C4-2B (cell line): ENCODE measurements around the gene SREBF1.

Source experiments
- H3K27ac ChIP-seq: fragments of 450-650 bp; 2 replicates; pipeline ENCODE4 v1.5.1; 2017
- CTCF ChIP-seq: fragments of 450-650 bp; conservative IDR thresholded peaks from 2 replicates; pipeline ENCODE4 v1.5.1; 2017; ENCODE audit warnings: mild to moderate bottlenecking
- ZFX ChIP-seq: fragments of 450-650 bp; IDR thresholded peaks from 2 replicates; pipeline ENCODE4 v1.6.1; 2017

SREBF1 gene

GRCh38 chr17:17837966-17838962 is 1.5 kb upstream of the SREBF1 start:
- H3K27ac ChIP-seq, result peak overlapping the region; percentile 99
- no peak for TF ChIP-seq CTCF
- TF ChIP-seq ZFX, result no peak

- TF ChIP-seq CTCF, result no peak
- no peak for TF ChIP-seq ZFX
- H3K27ac ChIP-seq, result peak overlapping the region; percentile 99
Observed at GRCh38 chr17:17837380-17837821, 615 bp upstream of the SREBF1 start.

- peak overlapping the region; percentile 99 for H3K27ac ChIP-seq
- no peak for TF ChIP-seq CTCF
- TF ChIP-seq ZFX, result peak; percentile 54; the same call in 1 of the 2 replicates
Observed at GRCh38 chr17:17836250-17836817, 452 bp downstream of the SREBF1 start.

GRCh38 chr17:17835415-17836249 is 1.2 kb downstream of the SREBF1 start:
- TF ChIP-seq ZFX (no peak), CTCF (no peak)

GRCh38 chr17:17834974-17835373 is 1.8 kb downstream of the SREBF1 start:
- TF ChIP-seq ZFX, result no peak
- TF ChIP-seq CTCF, result no peak
- peak overlapping the region; percentile 99 for H3K27ac ChIP-seq

More at GRCh38 chr17:17835415-17836249, 1.2 kb downstream of the SREBF1 start:
- H3K27ac ChIP-seq, result peak overlapping the region; percentile 99

GRCh38 chr17:17833658-17834357 is 3.0 kb downstream of the SREBF1 start:
- H3K27ac ChIP-seq, result peak overlapping the region; percentile 99
- TF ChIP-seq ZFX, result no peak
- no peak for TF ChIP-seq CTCF
